GM12872 (cell line): ENCODE results near the gene CCDC136.

Source experiments
- TF ChIP-seq, protein P1 (sequence below): IDR thresholded peaks from 3 replicates; pipeline ENCODE4 v1.5.1; 2011; ENCODE audit warnings: low read depth, mild to moderate bottlenecking, low read length, moderate library complexity; ENCODE audit not compliant: insufficient read depth

Gene CCDC136

DNA sequence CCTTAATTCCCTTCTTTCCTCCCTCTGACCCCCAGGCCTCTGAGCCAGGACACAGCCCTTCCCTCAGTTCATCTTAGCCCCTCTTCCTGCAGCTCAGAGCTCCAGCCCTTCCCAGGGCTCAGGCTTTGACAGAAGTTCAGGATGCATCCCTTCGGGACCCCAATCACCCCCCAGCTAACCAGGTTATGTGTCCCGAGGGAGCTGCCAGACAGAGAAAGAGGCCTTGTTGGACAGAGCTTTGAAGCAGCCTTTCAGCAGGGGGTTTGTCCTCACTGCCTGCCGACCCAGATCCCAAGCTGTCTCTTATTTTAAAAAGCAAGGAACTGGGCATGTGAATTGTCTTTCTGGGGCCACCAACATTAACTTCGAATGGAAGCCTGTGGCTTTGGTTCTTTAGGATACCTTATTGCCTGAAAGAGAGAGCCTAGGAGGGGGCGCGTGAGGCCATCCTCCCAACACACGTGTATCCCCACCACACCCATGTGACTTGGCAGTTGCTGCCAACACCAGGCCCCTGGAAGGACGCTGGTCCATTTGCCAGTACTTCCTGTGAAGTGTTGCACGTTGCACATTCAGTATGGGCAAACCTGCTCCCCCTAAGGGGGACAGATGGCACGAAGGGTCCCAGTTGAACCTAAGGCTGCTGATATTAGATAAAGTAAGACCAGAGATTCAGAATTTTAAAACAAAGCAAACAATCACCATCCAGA lies 858 bp downstream of the CCDC136 start:
- TF ChIP-seq, protein P1, sequence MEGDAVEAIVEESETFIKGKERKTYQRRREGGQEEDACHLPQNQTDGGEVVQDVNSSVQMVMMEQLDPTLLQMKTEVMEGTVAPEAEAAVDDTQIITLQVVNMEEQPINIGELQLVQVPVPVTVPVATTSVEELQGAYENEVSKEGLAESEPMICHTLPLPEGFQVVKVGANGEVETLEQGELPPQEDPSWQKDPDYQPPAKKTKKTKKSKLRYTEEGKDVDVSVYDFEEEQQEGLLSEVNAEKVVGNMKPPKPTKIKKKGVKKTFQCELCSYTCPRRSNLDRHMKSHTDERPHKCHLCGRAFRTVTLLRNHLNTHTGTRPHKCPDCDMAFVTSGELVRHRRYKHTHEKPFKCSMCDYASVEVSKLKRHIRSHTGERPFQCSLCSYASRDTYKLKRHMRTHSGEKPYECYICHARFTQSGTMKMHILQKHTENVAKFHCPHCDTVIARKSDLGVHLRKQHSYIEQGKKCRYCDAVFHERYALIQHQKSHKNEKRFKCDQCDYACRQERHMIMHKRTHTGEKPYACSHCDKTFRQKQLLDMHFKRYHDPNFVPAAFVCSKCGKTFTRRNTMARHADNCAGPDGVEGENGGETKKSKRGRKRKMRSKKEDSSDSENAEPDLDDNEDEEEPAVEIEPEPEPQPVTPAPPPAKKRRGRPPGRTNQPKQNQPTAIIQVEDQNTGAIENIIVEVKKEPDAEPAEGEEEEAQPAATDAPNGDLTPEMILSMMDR, result no peak

DNA sequence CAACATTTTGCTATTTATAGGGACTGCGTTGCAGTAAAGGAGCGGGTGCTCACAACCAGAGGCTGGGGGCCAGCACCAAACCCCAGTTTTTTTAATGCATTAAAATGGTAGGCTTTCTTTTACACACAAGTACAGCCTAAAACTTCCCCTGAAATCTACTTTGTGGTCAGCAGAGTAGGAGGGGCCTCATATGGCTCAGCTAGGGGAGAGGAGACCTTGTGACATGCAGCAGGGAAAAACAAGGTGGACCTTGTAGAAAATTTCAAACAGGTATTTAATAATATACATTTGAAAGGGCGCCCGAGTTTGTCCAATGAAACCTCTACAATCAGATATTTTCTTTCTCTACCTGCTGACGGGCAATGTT lies 1.4 kb downstream of the CCDC136 start:
- TF ChIP-seq, protein P1, result no peak

DNA sequence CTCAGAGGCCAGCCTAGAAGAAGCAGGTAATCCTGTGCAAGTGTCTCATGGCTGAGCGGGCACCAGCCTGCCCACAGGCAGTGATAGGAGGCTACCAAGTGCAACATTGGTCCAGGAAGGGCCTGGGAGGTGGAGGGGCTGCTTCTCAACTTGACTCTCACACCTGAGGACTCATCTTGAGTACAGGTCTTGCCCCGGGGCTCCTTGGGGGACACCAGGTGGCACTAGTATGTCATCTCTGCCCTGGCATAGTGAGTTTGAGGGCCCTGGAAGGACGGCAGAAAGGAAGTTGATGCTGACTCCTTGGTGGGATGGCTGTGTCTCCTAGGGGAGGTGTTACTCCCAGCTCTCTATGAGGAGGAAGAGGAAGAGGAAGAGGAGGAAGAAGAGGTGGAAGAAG lies 2.3 kb downstream of the CCDC136 start:
- TF ChIP-seq, protein P1, result peak; percentile 48; the same call in 2 of the 3 replicates

DNA sequence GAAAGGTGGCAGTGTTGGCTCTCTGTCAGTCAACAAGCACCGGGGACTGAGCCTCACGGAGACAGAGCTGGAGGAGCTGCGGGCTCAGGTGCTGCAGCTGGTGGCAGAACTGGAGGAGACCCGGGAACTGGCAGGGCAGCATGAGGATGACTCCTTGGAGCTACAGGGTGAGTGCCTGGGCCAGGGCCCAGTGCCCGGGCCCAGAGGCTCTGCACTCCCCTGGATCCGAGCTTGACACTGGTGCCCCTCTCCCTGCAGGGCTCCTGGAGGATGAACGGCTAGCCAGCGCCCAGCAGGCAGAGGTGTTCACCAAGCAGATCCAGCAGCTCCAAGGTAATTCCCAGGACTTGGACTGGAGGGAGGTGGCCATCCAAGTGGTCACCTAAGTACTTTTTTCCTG lies 2.7 kb downstream of the CCDC136 start:
- TF ChIP-seq, protein P1, result no peak

DNA sequence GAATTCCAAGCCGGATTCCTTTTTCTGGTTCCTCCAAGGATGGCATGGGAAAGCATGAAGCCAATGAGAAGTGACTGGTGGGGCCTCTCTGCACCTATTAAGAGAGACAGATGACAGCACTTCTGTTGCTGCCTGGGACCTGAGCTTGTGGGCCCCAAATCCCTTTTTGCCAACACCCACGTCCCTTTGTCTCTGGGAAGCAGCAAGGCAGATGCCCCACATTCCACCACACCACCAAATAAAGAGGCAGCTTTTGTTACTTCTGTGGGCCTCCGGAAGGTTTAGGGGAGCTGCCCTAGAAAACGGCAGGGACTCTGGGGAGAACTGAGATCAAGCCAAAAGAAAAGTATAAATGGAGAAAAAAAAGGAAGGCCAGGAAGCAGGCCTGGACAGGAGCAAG lies 3.4 kb downstream of the CCDC136 start:
- TF ChIP-seq, protein P1, result no peak

DNA sequence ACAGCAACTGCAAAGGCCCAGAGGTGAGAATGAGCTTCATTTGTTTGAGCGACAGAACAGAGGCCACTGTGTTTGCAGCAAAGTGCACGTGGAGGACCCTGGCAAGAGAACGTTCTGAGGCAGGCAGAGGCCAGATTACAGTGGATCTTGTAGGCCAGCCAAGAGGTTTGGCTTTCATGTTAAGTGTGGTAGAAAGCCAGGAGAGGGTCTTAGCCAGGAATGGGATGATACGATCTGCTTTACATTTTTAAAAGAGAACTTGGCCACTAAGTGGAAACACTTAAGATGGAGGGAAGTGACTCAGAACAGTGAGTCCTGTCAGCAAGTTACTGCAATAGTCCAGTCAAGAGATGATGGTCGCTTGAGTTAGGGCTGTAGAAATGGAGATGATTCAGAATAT lies 4.6 kb downstream of the CCDC136 start:
- TF ChIP-seq, protein P1, result no peak

DNA sequence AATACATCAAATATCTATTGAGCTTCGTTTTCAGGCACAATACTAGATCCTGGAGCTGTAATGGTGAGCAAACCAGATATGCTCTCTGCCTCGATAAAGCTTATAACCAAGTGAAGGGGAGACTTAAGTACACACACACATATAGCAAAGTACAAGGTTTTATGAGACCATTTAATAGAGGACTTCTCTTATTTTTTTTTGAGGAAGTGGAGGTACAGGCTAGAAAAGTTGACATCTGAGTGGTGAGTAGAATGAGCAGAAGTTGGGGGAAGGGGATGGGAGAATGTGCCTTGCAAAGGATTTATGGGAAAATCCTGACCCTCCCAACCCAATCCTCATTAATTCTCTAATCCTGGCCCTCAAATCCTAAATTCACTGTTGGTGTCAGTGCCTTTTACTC lies 7.7 kb downstream of the CCDC136 start:
- TF ChIP-seq, protein P1, result no peak

DNA sequence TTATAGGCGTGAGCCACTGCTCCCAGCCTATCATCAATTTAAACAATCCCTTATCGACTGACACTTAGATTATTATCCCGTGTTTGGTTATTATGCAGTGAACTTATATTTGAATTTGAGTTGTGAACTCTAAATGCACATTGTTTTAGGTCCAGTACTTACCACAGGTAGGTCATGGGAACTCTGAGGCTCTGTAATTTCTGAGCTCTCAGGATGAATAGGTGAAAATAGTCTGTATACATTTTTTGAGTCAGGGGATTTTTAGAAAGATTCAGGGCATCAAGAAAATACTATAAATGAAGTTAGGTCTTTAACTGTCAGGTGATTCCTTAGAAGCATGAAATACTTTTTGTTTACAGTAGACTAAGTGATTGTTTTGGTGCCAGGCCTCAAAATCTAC lies 8.8 kb downstream of the CCDC136 start:
- TF ChIP-seq, protein P1, result no peak
